Smooth muscle cell of the umbilical artery (primary cell): ENCODE data around the gene UXT. TPM values are rescaled to one million over a fixed set of nuclear protein-coding genes. Genes with fewer than 3 reads are reported as not detected.

Experiments used
- total RNA-seq: library from RNA; depleted of rRNA; stranded (reverse); fragments of >200 nt; gene quantifications from 2 replicates; pipeline ENCODE4 v1.2.3, GENCODE V29; 2014

UXT gene
- total RNA-seq: 57.9 and 125 TPM in 2 replicates

GRCh38 chrX:47658684-47659420 is at the start of gene UXT:
UXT (minus strand) TSS chrX:47659180; CDS start chrX:47658927, 253 bp downstream.

GRCh38 chrX:47650164-47651042 is 8.6 kb downstream of the UXT start, which contains the start of gene ELK1:
ELK1 (minus strand) TSS chrX:47650563; CDS start chrX:47641441, 9,122 bp downstream.

DNA sequence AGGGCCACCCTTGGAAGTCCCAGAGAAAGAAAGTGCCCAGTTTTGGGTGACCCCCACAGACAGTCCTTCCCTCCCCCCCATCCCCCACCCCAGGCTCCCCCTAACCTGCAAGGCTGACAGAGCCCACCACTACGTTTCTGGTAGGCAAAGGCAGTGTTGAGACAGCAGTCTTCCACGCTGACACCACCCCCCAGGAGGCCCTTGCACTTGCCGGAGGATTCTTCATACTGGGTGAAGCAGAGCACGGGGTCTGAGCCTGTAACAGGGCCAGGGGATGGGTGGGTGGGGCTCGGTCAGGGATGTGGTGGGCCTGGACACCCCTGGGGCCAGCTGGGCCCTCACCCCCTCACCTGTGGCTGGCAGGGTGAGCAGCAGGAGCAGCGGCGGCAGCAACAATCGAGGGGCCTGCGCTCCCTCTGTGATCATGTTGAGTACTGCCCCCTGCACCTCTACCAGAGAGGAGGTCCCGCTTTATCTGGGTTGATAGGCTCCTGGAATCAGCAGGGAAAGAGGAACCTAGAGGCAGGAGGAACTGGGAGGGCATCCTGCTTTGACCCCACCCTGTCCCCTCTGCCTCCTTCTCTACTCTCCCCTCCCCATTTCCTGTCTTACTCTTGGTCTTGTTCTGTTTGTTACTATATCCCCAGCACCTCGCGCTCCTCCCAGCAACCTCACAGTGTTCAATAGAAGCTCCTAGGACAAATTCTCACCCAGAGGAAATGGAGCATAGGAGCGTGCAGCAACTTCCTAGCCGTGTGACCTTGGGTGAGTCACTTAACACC is 29.4 kb downstream of the UXT start, which contains the start of gene CFP:
Gene CFP (minus strand): TSS at position 512 of the 782 bp plus-strand sequence. CDS start 86 bp downstream, at position 426.

GRCh38 chrX:47619486-47620302 is 39.3 kb downstream of the UXT start, which contains the start of gene SYN1:
SYN1 (minus strand) TSS chrX:47619857; CDS start chrX:47619728, 129 bp downstream.

Other genes with a start within 250 kb of the UXT start
- gene ZNF41, start 176.0 kb downstream of the UXT start, total RNA-seq: 5.3 and 7.8 TPM in 2 replicates
- gene ARAF, start 98.0 kb downstream of the UXT start, total RNA-seq: 13.4 and 20.3 TPM in 2 replicates
- gene TIMP1, start 76.7 kb downstream of the UXT start, total RNA-seq: 1,164 and 1,671 TPM in 2 replicates
- gene SYN1, start 39.3 kb downstream of the UXT start, total RNA-seq: under 0.01 and 0.14 TPM in 2 replicates
- 0.05 and 0.30 TPM in 2 replicates for gene CFP, start 29.2 kb downstream of the UXT start, total RNA-seq
- 16.0 and 24.2 TPM in 2 replicates for gene ELK1, start 8.6 kb downstream of the UXT start, total RNA-seq
- 8.0 and 9.2 TPM in 2 replicates for gene ZNF81, start 177.7 kb upstream of the UXT start, total RNA-seq